GM12874 (cell line): Measurements from ENCODE around the gene DPH3.

Experiments
- CTCF ChIP-seq: IDR thresholded peaks from 2 replicates; pipeline ENCODE4 v1.5.1; 2011; ENCODE audit warnings: low read depth, mild to moderate bottlenecking, control low read depth, low read length, moderate library complexity; ENCODE audit not compliant: insufficient read depth

DPH3 gene

GRCh38 chr3:16236856-16237393 lies 27.8 kb downstream of the DPH3 start:
- TF ChIP-seq CTCF = no peak

GRCh38 chr3:16236030-16236639 lies 28.6 kb downstream of the DPH3 start:
- TF ChIP-seq CTCF = no peak

GRCh38 chr3:16234281-16234680 lies 30.5 kb downstream of the DPH3 start:
- no peak for TF ChIP-seq CTCF

- no peak for TF ChIP-seq CTCF
Measured at GRCh38 chr3:16233806-16234205, 30.9 kb downstream of the DPH3 start.

- no peak for TF ChIP-seq CTCF
Measured at GRCh38 chr3:16231983-16232382, 32.8 kb downstream of the DPH3 start.

GRCh38 chr3:16229681-16230080 lies 35.1 kb downstream of the DPH3 start:
- no peak for TF ChIP-seq CTCF

- TF ChIP-seq CTCF = no peak
Measured at GRCh38 chr3:16227566-16227965, 37.2 kb downstream of the DPH3 start.
